ENCODE data around the gene CDAN1.

The CDAN1 gene

DNA sequence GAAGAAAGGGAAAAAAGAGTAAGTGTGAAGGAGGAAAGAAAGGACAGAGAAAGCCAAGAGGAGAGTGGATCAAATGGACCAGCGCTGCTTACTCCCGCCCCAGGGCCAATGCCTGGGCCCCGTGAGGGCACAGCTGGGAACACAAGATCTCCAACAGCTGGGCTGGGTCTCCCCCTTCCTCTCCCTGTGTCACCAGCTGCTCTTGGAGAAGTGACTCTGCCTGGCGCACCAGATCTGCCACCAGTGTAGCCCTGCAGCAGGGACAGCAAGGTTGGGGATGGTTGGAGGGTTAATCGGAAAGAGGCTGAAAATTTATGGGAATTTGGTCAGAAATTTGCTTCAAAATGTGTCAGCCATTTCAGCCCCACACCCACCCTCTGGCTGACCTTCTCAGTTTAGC, 8.4 kb downstream of the CDAN1 start:
- H3K4me3 Mint-ChIP-seq: no peak overlapping the region
- no peaks in the 10 kb centered on the region for H3K27me3 Mint-ChIP-seq
- H3K9me3 Mint-ChIP-seq: no peaks in the 10 kb centered on the region
- no peaks in the 10 kb centered on the region for H3K4me1 Mint-ChIP-seq (ENCODE audit: low read depth)
- peaks cover 61% of the 10 kb centered on the region for H3K36me3 Mint-ChIP-seq (ENCODE audit: low read depth)
- H3K27ac Mint-ChIP-seq: no peak overlapping the region

DNA sequence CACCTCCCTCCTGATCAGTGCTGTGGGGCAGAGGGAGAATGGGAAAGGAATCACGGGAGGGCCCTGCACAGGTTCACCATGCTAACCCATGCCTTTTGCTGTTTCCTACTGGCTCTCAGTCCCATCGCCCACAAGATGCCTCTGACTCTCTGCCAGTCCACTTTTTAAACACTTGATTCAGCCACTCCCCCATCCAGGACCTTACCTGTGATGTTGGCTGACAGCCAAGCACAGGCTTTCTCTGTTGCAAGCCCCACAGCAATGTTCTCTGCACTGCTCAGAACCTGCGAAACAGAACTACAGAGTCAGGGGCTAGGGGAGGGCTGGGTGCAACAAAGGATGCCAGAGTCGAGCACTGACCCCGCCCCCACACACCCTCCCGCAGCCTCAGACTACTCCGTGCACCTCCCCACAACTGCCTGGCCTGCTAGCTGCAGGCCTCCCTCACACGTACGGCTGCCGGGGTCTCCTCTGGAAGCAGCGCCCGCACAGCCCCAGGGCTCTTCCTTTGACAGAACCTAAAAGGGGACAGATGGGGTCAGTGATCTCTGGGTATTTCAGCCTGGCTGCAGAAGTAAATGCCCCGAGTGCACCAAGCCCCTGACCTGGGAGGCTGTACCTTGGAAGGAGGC, 9.1 kb downstream of the CDAN1 start:
- Mint-ChIP-seq H3K27me3 (no peaks in the 10 kb centered on the region), H3K4me1 (ENCODE audit: low read depth) (no peaks in the 10 kb centered on the region), H3K36me3 (ENCODE audit: low read depth) (peaks cover 56% of the 10 kb centered on the region), H3K4me3 (no peak overlapping the region), H3K27ac (no peak overlapping the region), H3K9me3 (no peaks in the 10 kb centered on the region)

DNA sequence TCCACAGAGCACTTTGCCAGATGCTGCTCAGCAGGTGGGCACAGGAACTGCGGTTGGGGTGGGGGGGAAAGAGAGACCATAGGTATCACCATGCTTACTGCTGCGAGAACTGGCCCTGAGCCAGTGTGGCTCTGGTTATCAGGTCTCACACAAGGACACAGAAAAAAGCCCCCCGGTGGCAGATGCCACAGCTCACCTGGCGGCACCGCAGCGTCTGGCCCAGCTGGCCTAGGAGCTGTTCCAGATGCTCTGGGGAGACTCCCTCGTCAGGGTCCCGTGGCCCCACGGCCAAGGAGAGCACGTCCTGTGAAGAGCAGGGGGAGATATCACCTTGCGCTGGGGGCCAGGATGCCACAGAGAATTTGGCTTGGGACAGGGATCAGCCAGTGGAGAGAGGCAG, 10.8 kb downstream of the CDAN1 start:
- Mint-ChIP-seq H3K4me1 (ENCODE audit: low read depth) (no peaks in the 10 kb centered on the region), H3K36me3 (ENCODE audit: low read depth) (peaks cover 48% of the 10 kb centered on the region), H3K4me3 (no peak overlapping the region), H3K27me3 (no peaks in the 10 kb centered on the region), H3K9me3 (no peaks in the 10 kb centered on the region), H3K27ac (no peak overlapping the region)

DNA sequence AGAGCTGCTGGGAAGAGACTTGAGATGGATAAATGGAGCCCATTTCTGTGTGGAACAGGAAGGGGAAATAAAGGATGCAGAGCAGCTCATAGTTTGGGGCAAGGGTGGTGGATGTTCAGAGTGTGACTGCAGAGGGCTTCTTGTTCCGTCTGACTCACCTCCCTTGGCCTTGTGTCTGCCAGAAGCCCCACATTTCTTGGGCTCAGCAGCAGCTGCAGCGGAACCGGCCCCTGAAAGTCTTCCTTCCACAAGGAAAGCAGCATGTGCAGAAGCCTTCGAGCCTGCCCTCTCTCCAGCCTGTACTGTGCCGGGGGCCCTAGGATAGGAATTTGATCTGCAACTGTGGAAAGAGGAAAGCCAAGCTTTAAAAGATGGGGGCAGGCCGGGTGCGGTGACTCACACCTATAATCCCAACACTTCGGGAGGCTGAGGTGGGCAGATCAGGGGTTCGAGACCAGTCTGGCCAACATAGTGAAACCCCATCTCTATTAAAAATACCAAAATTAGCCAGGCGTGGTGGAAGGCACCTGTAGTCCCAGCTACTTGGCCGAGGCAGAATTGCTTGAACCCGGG, 11.5 kb downstream of the CDAN1 start:
- H3K27me3 Mint-ChIP-seq: no peaks in the 10 kb centered on the region
- no peaks in the 10 kb centered on the region for H3K9me3 Mint-ChIP-seq
- H3K4me1 Mint-ChIP-seq (ENCODE audit: low read depth): no peaks in the 10 kb centered on the region
- peaks cover 45% of the 10 kb centered on the region for H3K36me3 Mint-ChIP-seq (ENCODE audit: low read depth)
- no peak overlapping the region for H3K27ac Mint-ChIP-seq
- H3K4me3 Mint-ChIP-seq: no peak overlapping the region

DNA sequence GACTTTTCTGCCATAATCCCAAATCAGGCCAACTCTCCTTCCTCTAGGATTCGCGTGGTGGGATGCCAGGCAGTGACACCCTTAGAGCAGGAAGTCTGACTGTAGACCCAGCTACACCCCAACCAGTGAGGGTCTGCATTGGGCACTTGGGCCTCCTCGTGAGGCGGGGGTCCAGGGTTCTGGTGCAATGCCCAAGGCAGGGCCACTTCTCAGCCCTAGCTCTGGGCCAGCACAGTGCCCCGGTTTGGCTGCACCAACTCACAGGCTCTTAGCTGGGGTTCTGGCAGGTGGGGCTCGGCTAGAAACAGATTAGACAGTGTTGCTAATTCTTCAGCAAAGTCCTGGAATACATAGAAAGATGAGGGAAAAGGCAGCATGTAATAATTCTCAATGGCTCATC, 12.7 kb downstream of the CDAN1 start:
- Mint-ChIP-seq H3K27me3 (no peaks in the 10 kb centered on the region), H3K9me3 (no peaks in the 10 kb centered on the region), H3K4me1 (ENCODE audit: low read depth) (no peaks in the 10 kb centered on the region), H3K4me3 (no peak overlapping the region), H3K36me3 (ENCODE audit: low read depth) (peaks cover 46% of the 10 kb centered on the region), H3K27ac (no peak overlapping the region)

DNA sequence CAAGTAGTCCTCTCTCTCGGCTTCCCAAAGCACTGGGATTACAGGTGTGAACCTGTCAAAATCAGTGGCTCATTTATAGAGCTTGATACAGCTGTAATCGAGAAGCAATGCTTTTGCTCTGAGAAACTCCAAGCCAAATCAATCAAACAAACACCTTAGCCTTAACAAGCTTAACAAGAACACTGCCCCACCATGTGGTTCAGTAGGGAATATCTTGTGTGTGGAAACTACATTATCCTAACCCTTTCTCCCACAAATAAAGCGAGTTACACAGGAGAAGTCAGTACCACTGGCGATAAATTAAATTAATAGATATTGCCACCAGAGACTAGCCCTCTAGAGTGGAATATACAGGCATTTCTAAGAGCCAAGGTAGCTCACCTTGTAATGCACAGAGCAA, 13.9 kb downstream of the CDAN1 start:
- Mint-ChIP-seq H3K27ac (no peak overlapping the region), H3K36me3 (ENCODE audit: low read depth) (peaks cover 42% of the 10 kb centered on the region), H3K4me3 (no peak overlapping the region), H3K4me1 (ENCODE audit: low read depth) (no peaks in the 10 kb centered on the region), H3K9me3 (no peaks in the 10 kb centered on the region), H3K27me3 (no peaks in the 10 kb centered on the region)

DNA sequence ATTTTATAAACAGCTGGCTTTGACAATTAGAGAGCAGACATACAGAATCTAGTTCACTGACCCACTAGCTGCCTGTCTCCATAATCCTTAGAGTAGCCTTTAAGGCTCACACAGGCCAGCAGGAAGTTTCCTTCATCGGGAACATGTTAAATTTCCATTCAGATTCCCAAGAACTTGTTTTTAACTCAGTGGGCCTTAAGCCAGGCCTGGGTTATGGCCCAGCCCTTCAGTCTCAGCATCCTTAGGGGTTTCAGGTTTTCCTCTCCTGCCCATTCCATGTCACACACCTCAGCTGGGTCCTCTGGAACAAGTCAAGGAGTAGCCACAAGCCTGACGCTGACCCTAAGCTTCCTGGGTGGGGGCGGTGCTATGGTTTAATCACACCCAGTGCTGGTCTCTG, 15.0 kb downstream of the CDAN1 start:
- Mint-ChIP-seq H3K27ac (no peak overlapping the region), H3K4me1 (ENCODE audit: low read depth) (no peaks in the 10 kb centered on the region), H3K4me3 (no peak overlapping the region), H3K36me3 (ENCODE audit: low read depth) (peaks cover 37% of the 10 kb centered on the region), H3K27me3 (no peaks in the 10 kb centered on the region), H3K9me3 (no peaks in the 10 kb centered on the region)

DNA sequence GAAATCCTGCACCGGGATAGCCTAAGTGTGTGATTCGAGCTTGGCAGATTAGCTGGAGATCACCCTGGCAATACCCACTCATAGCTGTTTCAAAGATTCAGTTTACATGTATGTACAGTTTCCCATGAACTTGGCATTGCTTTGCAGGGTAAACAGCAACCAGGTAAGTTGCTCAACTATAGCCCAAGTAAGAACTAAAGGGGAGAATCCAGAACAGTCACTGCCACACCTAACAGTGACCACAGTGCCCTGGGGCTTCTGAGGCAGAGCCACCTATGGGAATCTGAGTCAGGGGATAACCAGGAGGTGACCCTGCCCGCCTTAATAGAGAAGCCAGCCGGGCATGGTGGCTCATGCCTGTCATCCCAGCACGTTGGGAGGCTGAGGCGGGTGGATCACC, 15.9 kb downstream of the CDAN1 start:
- no peaks in the 10 kb centered on the region for H3K4me1 Mint-ChIP-seq (ENCODE audit: low read depth)
- H3K4me3 Mint-ChIP-seq: no peak overlapping the region
- H3K27ac Mint-ChIP-seq: no peak overlapping the region
- no peaks in the 10 kb centered on the region for H3K27me3 Mint-ChIP-seq
- H3K9me3 Mint-ChIP-seq: no peaks in the 10 kb centered on the region
- H3K36me3 Mint-ChIP-seq (ENCODE audit: low read depth): peaks cover 33% of the 10 kb centered on the region

DNA sequence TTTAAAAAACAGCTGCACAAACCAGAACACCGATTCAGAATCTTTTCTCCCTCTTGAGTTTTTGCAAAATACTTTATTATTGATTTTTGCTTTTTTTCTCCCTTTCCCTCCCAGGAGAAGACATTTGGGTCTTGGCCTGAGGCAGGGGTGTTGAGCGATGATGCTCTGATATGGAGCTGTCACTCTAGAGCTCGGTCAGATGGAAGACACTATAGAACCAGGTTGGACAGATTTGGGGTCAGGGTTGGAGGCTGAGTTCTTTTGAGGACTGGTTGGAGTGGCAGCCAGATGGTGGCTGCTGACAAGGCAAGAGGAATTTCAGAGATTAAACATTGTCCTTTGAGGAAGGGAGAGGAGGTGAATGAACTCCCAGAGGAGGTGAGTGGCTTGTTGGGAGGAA, 16.9 kb downstream of the CDAN1 start:
- H3K9me3 Mint-ChIP-seq: no peaks in the 10 kb centered on the region
- H3K27me3 Mint-ChIP-seq: no peaks in the 10 kb centered on the region
- no peaks in the 10 kb centered on the region for H3K4me1 Mint-ChIP-seq (ENCODE audit: low read depth)
- no peak overlapping the region for H3K4me3 Mint-ChIP-seq
- H3K36me3 Mint-ChIP-seq (ENCODE audit: low read depth): peaks cover 26% of the 10 kb centered on the region
- peak overlapping the region; percentile 56 for H3K27ac Mint-ChIP-seq

DNA sequence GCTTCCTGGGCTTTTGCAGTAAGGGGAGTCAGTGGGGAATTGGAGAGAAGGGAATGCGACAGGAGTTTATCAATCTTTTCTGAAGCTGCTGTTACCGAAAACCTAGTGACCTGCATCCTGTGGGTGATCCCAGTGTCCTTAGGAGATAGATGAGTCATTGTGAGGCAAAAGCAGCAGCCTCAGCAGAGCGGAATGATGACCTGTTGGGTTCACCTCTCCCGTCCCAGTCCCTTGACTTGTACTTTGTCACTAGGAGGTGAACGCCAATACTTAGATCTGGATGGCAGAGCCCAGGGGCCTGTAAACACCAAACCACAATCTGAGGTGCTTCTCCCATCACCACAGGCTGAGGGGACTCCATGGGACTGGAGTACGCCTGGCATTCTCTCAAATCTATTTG, 17.9 kb downstream of the CDAN1 start:
- Mint-ChIP-seq H3K27me3 (no peaks in the 10 kb centered on the region), H3K36me3 (ENCODE audit: low read depth) (peaks cover 17% of the 10 kb centered on the region), H3K27ac (no peak overlapping the region), H3K9me3 (no peaks in the 10 kb centered on the region), H3K4me3 (no peak overlapping the region), H3K4me1 (ENCODE audit: low read depth) (no peaks in the 10 kb centered on the region)

DNA sequence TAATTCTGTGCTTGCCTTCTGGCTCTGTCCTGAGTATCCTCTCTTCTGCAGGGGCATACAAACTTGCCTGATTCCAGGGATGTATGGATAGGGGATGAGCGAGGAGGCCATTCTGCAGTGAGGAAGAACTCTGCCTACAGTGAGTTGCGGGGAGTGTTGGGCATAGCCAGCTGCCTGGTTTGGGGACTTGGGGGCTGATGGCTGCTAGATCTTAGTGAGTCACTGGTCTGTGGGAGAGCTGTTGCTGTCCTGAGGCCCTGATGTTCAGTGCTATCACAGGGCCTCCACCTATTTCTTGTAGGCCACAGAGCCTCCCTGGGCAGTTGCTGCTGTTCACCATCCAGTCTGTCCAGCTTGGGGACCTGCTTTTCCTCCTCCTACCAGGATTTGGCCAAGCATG, 20.3 kb downstream of the CDAN1 start:
- H3K4me1 Mint-ChIP-seq (ENCODE audit: low read depth): no peaks in the 10 kb centered on the region
- H3K27me3 Mint-ChIP-seq: no peaks in the 10 kb centered on the region
- H3K9me3 Mint-ChIP-seq: no peaks in the 10 kb centered on the region
- peaks cover 10% of the 10 kb centered on the region for H3K36me3 Mint-ChIP-seq (ENCODE audit: low read depth)
- no peak overlapping the region for H3K27ac Mint-ChIP-seq
- no peak overlapping the region for H3K4me3 Mint-ChIP-seq

DNA sequence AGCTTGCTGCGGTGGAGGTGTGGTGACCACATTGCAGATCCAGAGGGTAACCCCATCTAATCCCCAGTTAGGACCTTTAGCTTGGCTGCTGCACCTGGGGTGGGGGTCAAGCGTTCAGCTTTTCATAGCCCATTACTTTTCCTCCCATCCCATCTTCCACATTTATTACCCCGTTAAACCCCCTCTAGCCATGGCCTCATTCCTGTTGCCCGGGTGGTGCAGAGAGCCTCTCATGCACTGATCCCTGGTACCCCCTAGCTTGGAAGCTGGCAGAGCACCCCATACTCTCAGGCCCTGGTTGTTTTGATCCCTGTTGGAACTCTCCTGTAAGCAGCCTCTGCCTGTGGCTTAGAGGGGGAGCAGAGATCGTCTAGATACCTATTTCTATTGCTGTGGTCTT, 20.8 kb downstream of the CDAN1 start:
- Mint-ChIP-seq H3K4me1 (ENCODE audit: low read depth) (no peaks in the 10 kb centered on the region), H3K36me3 (ENCODE audit: low read depth) (peaks cover 10% of the 10 kb centered on the region), H3K9me3 (no peaks in the 10 kb centered on the region), H3K27me3 (no peaks in the 10 kb centered on the region), H3K4me3 (no peak overlapping the region), H3K27ac (no peak overlapping the region)

DNA sequence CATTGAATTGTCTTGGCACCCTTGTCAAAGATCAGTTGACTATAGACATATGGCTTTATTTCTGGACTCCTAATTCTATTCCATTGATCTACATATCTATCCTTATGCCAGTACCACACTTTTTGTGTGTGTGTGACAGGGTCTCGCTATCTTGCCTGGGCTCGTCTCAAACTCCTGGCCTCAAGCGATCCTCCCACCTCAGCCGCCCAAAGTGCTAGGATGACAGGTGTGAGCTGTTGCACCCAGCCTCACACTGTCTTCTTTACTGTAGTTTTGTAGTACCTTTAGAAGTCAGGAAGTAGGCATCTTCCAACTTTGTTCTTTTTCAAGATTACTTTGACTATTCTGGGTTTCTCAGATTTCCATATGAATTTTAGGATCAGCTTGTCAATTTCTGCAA, 24.3 kb downstream of the CDAN1 start:
- Mint-ChIP-seq H3K9me3 (no peaks in the 10 kb centered on the region), H3K27me3 (no peaks in the 10 kb centered on the region), H3K36me3 (ENCODE audit: low read depth) (no peaks in the 10 kb centered on the region), H3K4me1 (ENCODE audit: low read depth) (no peaks in the 10 kb centered on the region), H3K4me3 (no peak overlapping the region), H3K27ac (no peak overlapping the region)

DNA sequence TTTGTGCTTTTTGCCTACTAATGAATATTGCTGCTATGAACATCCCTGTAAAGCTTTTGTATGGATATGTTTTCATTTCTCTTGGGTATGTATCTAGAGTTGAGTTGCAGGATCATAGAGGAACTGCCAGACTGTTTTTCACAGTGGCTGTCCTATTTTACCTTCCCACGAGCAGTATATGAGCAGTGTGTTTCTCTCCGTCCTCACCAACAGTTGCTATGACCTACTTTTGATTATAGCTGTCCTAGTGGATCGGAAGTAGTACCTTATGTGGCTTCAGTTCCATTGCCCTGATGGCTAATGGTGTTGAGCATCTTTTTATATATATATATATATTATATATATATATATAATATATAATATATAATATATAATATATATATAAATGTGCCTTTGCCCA, 25.2 kb downstream of the CDAN1 start:
- Mint-ChIP-seq H3K4me3 (no peak overlapping the region), H3K27ac (no peak overlapping the region), H3K4me1 (ENCODE audit: low read depth) (no peaks in the 10 kb centered on the region), H3K9me3 (no peaks in the 10 kb centered on the region), H3K36me3 (ENCODE audit: low read depth) (no peaks in the 10 kb centered on the region), H3K27me3 (no peaks in the 10 kb centered on the region)

DNA sequence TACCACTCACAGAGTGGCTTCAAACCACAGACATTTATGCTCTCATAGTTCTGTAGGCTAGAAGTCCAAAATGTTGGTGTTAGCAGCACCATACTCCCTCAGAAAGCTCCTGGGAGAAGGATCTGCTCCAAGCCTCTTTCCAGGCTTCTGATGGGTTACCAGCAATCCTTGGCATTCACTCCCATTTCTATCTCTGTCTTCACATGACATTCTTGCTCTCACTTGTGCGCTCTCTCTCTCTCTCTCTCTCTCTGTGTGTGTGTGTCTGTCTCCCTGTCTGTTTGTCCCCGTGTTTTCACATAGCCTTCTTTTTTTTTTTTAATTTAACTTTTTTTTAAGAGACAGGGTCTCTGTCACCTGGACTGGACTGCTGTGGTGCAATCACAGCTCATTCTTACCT, 26.3 kb downstream of the CDAN1 start:
- Mint-ChIP-seq H3K4me1 (ENCODE audit: low read depth) (no peaks in the 10 kb centered on the region), H3K27ac (no peak overlapping the region), H3K4me3 (no peak overlapping the region), H3K27me3 (no peaks in the 10 kb centered on the region), H3K9me3 (no peaks in the 10 kb centered on the region), H3K36me3 (ENCODE audit: low read depth) (no peaks in the 10 kb centered on the region)

DNA sequence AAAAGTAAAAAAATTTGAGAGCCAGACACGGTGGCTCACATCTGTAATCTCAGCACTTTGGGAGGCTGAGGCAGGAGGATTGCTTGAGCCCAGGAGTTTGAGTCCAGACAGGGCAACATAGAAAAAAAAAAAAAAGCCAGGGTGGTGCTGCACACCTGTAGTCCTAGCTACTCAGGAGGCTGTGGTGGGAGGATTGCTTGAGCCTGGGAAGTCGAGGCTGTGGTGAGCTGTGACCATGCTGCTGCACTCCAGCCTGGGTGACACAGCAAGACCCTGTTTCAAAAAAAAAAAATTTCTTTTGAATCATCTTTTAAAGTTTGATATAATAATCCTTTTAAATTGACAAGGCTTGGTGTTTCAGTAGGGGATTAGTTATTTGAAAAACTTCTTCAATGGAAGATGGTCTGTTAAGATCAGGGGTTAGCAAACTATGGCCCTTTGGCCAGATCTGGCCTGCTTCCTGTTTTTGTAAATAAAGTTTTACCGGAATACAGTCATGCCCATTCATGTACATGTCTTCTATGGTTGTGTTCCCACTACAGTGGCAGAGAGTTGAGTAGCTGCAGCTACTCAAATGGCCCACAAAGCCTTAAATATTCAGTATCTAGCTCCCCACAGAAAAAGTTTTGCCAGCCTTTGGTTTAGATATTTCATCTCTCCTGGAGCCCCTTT, 28.9 kb downstream of the CDAN1 start:
- Mint-ChIP-seq H3K27me3 (no peaks in the 10 kb centered on the region), H3K4me1 (ENCODE audit: low read depth) (no peaks in the 10 kb centered on the region), H3K9me3 (no peaks in the 10 kb centered on the region), H3K36me3 (ENCODE audit: low read depth) (peaks cover 3% of the 10 kb centered on the region), H3K4me3 (no peak overlapping the region), H3K27ac (no peak overlapping the region)
